Keratinocyte (primary cell): ENCODE measurements around the gene DIP2C.

ENCODE experiments used
- EZH2 ChIP-seq: IDR thresholded peaks from one replicate; pipeline ENCODE4 v1.6.1; 2012; ENCODE audit warnings: inconsistent platforms, mild to moderate bottlenecking, low read length, moderate library complexity
- TF ChIP-seq, protein P1 (sequence below), 3 experiments: IDR thresholded peaks in 1 of 3; conservative IDR thresholded peaks in 1 of 3; optimal IDR thresholded peaks in 1 of 3; 2 replicates in 2 of 3; 3 replicates in 1 of 3; pipeline versions ENCODE3 to v1.5.1; 2011; ENCODE audit warnings: low read length in 3 of 3, mild to moderate bottlenecking in 3 of 3, moderate library complexity in 2 of 3, control low read depth in 1 of 3, inconsistent platforms in 1 of 3; ENCODE audit not compliant: insufficient read depth in 2 of 3; ENCODE audit errors: extremely low read depth in 1 of 3

DNA sequence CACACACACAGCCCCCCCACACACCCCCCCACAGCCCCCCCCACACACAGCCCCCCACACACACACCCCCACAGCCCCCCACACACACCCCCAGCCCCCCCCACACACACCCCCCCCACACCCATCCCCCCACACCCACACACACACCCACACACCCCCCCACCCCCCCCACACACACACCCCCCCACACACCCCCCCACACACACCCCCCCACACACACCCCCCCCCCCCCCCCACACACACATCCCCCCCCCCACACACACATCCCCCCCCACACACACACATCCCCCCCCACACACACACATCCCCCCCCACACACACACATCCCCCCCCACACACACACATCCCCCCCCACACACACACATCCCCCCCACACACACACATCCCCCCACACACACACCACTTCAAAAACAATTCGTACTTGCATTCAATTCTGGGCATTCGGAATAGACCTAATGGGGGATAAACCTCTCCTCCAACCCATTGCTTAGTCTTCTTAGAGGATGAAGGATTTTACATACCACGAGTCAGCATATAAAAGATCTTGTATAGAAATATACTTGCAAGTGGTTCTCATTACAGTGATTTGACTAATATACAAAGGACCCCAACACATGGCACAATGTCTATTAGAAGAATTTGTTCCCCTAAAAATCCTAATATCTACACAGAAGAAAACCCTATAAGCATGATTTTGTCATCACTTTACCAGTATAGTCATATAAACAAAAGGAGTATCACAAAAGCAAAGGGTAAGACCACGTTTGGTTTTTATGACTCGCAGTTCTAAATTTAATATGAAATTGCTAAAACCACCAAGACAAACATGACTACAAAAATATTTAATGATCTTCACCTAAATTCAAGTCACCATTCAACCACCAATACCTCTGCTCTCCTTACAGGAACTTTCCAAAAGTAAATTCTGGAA lies 80.9 kb downstream of the DIP2C start:
- TF ChIP-seq, protein P1, sequence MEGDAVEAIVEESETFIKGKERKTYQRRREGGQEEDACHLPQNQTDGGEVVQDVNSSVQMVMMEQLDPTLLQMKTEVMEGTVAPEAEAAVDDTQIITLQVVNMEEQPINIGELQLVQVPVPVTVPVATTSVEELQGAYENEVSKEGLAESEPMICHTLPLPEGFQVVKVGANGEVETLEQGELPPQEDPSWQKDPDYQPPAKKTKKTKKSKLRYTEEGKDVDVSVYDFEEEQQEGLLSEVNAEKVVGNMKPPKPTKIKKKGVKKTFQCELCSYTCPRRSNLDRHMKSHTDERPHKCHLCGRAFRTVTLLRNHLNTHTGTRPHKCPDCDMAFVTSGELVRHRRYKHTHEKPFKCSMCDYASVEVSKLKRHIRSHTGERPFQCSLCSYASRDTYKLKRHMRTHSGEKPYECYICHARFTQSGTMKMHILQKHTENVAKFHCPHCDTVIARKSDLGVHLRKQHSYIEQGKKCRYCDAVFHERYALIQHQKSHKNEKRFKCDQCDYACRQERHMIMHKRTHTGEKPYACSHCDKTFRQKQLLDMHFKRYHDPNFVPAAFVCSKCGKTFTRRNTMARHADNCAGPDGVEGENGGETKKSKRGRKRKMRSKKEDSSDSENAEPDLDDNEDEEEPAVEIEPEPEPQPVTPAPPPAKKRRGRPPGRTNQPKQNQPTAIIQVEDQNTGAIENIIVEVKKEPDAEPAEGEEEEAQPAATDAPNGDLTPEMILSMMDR (optimal IDR thresholded peaks at IDR 0.05 in 1 of 3, IDR thresholded peaks at IDR 0.05 in 1 of 3, conservative IDR thresholded peaks at IDR 0.05 in 1 of 3; ENCODE audit: extremely low read depth in 1 of 3, insufficient read depth in 2 of 3, low read length in 3 of 3) = no peak
- no peak for TF ChIP-seq EZH2
